GM21786 (cell line): ENCODE measurements around the gene ITGA4.

ENCODE experiments used
- ATAC-seq: cut with Tn5 transposase; IDR thresholded peaks from one replicate; pipeline ENCODE4 v1.9.1; 2021; ENCODE audit not compliant: unreplicated experiment

ITGA4 gene

DNA sequence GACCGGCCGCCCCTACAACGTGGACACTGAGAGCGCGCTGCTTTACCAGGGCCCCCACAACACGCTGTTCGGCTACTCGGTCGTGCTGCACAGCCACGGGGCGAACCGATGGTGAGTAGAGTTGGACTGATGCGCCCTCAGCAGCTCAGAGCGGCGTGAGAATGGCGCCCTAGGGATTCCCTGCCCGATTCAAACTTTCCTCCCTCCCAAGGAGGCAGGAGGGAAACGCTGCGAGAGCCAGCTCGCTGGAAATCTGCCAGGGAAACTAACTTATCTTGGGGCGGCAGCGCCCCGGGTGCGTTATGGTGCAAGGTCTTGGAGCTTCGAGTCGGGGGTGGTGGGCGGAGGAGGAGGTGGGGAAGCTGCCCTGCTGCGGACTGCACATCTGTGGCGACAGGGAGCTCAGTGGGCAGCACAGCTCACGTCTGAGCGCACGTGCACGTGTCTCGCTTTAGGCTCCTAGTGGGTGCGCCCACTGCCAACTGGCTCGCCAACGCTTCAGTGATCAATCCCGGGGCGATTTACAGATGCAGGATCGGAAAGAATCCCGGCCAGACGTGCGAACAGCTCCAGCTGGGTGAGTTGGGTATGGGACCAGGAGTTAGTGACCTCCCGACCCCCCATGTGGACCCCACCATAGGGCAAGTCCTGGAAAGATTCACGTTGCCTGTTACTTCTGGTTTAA, 697 bp downstream of the ITGA4 start:
- ATAC-seq: peak; percentile 17

DNA sequence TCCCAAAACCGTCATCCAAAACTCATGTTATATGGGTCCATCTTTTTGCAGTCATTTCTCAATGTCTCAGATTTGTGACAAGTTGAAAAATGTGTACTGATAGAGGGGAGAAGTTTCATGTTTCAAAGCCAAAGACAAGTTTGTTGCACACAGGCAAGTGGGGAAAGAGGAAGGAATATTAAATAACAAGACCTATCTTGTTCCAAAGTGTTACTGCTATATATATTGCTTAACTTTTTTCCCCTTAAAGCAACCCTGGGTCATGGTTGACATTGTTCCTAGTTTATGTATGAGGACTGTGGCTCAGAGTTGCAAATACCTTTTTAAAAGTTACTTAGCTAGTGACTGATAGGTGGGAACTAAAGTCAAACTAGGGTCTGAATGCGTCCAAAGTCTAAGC, 1.7 kb downstream of the ITGA4 start:
- ATAC-seq: no peak

DNA sequence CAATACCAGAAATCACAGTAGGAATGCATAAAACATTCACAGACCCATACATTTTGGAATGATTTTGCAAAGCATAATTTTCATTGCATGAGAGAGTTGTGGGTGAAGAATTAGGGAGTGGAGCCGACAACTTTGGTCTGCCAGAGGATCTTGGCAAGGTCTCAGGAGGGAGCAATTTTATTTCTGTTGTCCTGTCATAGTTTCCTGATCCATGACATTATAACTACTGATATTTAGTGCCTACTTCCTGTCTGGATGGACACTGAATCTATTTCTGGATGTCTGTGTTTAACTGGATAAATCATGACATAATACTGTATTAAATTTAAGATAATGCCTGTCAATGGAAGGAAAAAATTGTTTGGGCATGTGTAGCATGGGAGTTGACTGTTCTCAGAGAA, 2.4 kb downstream of the ITGA4 start:
- no peak for ATAC-seq

DNA sequence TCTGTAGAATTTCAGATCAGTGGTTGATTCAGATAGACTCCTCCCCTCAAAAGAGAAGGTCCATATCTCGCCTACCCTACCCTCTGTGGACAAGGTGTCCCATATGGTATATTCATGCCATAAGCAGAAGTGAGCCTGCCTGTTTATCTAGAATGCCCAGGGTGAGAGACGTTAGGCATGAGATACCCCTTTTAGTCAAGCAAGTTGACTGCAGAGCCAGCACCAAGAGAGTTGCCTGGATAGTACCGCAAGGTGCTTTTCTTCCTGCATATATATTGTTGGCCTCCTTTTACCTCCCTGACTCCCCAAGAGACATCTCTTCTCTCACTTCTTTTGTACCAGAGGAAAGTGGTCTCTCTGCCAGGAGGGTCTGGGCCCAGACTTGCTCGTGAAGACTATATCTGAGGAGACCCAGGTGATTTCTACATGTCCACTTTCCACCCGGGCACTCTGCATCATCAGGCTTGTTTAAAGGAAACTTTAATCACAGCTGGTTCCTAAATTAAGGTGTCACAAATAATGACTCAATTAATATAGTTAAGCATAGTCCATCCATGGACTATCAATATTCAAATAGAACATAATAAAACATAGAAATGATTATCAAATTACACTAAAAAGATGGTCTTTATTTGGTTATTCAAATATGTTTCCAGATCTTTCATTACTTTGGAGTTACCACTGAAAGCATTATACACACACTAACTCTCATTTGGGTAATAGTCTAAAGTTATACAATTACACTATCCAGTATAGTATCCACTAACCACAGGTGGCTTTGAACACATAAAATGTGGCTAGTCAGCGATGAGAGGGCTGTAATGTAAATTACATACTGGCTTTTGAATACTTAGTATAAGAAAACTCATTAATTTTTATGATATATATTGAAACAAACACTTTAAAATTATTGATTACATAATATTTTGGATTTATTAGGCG, 4.1 kb downstream of the ITGA4 start:
- ATAC-seq: no peak

DNA sequence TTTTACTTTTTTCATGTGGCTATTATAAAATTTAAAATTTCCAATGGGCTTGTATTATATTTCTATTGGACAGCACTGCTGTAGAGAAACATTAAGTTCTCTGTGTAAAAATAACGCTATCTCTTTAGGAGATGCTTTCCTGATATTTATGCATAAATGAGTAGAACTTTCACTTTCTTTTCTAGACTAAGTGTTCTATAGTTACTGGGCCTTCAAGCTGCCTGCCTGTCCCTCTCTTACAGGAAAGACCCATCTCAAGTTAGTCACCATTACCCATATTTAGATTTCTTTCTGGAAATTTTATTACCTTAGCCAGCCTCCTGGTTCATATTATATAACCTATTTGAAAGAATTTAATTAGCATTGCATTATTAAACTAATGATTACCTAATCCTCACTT, 4.8 kb downstream of the ITGA4 start:
- no peak for ATAC-seq

DNA sequence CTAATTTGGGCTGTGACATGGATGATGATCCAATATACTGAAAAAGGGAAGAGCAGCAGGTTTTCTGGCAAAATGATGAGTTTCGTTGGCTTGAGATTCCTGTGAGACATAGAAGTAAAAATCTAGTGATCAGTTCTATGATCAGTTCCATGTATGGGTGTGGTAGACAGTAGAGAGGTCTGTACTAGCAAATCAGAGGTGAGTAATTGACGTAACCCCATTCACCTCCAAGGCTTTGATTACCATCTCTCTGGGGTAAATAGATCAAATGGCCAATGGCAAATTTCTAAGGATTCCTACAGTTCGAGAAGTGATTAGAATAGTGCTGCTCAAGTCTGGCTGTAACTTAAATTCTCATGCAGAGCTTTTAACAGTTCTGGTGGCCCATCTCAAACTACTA, 6.4 kb downstream of the ITGA4 start:
- ATAC-seq: no peak

DNA sequence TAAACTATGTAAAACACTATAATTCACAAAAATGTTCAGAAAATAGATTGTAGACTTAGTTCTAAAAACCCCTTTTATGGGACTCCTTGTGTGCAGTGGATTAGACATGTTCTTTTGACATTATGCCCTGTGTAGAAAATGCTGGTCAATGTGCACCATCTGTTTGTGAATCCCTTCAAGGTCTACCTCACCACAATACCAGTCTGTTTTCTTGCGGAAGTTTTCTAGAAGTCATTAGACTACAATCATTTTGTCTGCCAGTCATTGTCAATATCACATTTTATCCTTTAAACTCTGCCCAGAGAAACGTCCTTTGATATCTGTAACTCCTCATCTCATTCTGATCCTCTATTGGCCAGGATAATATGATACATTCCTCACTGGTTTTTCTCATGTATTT, 7.8 kb downstream of the ITGA4 start:
- ATAC-seq: no peak

DNA sequence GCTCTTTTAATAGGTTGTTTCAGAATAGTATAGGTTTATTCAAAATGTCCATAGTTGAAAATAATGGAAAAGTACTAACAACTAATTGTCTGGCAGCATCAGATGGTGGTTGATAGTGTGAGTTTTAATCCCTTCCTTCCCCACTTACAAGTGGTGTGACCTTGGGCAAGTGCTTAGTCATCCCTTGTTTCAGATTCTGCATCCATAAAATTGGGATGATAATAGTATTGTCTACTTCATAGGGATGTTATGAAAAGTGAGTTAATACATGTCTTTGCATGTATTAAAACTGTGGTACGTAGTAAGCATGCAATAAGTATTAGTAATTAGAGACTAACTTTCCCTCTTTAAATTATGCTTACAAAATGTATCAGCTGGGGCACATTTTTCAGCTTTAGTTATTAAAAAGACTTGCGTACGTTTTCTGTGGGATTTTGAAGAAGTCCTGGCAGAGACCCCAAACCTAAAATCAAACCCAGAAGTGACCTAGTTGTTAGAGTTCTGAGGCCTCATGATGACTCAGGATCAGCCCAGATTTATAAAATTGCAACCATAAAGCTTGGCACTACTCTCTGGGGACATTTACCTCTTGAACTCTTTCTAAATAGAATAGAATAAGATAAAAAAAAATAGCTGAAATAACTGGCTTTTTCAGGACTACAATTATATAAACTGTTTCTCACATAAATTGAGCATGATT, 8.6 kb downstream of the ITGA4 start:
- no peak for ATAC-seq

DNA sequence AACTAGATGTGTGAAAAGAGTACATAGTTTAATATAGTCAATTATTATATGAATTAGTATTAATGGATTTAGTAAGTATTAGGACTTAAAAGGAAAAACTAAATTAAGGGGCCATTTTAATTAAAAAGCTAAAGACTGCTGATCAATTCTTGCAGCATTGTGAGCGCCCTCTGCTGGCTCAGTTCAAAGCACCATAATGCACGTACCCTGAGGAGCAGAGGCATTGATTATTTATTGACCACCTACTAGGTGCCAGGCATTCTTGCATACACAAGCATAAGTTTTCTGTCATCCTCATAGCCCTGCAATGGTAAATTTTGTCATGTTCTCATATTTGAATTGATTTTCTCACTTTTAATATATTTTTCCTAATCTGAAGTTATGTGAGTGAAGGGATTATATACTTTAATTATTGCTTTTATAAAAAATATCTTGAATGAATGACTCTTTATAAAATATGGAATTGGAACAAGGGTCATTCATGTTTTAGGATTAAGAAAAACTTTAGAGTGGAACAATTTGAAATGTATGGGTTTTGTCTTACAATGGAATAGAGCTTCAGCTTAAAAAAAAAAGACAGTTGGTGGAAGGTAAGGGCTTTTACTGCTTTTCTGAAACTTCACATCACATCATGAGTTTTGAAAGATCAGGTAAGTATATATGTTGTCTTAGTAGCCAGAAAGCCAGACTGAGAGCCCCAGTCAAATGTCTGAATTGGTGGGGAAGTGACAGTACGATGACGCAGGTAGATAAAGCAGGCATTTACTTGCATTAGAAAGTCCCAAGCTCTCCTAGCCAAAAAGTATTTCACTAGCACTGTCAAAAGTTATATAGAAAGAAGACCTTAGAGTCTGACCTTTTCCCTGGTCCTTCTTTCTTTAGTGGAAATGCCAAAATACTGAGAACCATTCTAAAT, 9.7 kb downstream of the ITGA4 start:
- ATAC-seq: peak; percentile 45

DNA sequence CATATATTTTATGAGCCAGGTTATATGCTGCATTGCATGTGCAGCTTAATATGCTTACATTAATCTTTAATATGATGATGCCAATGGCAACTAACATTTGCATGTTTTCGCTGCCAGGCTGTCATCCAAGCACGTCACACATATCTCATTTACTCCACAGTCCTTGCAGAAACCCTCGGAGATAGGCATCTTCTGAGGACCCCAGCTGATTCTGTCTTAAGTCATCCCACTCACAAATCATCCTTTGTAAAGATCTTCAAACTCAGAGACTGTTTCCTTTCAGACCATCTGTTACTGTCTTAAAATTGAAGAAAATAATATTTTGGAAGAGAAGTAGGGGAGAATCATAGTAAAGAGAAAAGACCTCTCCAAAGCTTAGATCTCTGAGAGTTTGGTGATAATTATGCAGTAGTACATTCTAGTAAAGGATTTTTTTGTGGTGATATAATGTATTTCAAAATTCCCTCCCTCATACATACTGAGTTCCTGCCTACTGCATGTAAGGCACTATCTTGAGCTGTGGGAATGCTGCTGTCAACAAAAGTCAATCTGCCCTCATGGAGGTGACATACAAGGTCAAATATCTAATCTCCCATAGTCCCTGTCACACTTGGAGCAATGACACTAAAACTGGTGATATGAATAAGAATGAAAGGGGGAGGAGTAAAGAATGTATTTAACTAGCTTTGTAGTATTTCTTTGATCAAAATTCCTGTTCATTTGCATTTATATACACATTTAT, 11.0 kb downstream of the ITGA4 start:
- no peak for ATAC-seq

DNA sequence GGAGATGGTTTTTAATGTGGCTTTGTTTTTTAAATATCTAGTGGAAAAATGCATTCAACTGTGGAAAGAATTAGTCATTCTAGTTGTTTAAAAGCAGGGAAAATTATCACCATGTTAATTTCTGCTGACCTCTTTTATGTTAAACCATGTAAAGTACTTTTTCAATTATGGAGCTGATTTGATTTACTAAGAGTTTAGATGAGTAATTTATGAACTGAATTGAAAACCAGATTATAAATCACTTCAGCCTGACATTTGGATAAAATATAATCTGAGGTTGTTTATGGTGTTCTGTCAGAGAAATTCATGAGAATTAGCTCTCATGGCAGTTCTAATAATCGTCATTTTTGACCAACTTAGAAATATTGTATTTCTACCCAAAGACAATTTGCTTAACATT, 11.6 kb downstream of the ITGA4 start:
- no peak for ATAC-seq

DNA sequence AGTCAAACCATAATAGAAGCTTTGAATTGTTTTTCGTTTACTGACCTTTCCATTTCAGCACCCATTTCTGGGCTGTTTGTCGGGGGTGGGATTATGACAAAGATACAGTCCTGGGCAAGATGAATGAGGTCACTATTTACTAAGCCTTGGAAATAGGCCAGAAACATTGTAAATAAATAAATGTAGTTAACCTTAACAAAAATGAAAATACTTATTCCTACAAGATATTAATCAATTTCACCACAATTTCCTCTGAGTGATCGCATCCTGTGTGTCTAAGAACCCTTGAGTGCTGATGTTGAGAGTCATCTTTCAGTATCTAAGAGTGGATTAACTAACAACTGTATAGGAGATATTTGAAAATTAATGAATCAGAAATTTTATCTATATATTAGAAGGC, 14.0 kb downstream of the ITGA4 start:
- no peak for ATAC-seq

DNA sequence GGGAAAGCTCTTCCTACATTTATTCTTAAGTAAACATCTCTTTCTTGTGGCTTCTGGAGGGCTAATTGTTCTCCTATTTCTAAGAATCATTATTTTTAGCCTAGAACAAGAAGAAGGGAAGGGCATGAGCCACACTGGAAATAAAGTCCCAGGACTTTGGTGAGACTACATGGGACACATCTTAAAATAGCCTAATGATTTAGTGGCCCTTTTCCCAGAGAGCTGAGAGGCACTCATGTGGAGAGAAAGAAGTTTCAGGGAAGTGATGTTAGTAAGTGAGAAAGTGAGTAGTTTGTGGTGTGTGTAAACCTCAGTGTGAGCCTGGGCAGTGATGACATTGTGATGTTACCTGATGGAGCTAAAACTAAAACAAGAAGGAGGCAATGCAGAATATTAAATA, 14.6 kb downstream of the ITGA4 start:
- ATAC-seq: no peak

DNA sequence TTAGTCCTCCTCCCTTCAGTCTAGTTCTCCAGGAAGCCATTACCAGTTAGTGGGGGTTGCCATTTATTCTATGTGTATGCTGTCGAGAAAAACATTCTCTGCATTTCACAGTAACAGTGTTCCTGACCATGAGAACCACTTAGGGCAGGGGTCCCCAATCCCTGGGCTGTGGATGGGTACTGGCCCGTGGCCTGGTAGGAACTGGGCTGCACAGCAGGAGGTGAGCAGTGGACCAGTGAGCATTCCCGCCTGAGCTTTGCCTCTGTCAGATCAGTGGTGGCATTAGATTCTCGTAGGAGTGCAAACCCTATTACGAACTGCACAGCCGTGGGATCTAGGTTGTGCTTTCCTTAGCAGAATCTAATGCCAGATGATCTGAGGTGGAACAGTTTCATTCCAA, 15.8 kb downstream of the ITGA4 start:
- no peak for ATAC-seq

DNA sequence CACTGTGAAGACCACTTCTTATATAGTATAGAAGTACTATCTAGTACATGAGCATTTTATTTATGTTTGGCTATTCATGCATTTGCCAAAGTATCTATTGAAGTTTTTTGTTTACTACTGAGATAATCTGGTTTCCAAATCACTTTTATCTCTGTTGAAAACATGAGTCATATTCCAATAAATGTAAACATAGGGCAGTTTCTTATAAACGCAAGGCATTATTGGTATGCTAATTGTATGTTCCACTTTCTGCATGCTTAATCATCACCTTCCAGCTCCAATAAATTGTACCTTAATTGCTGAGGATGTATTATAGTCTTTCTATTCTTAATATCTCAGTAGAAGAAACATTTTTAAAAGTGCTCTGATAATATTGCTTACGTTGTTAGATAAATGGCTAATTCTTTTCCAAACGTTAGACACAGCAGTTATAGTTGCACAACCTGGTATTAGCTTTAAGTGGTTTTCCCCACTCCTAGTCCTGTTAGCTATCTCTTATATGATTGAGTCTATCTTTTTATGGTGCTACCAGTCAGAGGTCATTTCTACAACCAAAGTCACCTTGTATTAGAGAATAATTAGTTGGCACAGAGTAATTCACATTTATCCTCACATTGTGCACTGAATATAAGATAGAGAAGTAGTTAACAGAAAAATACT, 17.2 kb downstream of the ITGA4 start:
- no peak for ATAC-seq

DNA sequence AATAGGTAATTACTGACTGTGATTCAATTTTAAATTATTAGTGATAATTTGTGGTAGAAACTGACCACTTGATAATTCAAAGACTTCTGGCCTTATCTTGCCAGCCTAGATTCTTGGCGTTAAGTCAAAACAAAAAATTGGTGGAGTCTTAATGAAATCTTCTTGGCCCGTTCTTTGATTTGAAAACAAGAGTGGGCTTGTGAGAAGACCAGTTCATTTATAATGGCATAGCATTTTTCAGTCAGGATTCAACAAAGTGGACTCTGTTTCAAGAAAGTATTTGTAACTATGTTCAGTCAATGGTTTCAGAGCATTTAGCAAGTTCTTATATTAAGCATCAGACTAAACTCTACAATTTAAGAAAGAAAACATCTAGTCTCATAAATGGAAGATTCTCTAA, 26.0 kb downstream of the ITGA4 start:
- no peak for ATAC-seq

DNA sequence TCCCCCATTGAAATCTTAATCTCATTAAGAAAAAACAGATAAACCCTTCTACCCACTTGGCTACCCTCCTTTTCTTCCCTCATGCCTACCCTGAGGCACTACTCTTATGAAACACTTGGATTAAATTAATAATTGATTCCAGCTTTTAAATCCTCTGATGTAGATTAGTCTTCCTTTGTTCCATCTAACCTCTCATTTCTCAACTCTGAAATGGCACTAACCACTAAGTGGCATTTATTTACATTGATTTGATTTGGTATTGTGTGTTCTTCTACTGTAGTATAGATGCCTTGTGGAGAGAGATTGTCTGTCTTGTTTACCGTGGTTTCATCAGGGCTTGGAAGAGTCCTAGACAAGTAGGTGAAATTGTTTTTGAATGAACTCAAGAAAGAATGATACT, 26.7 kb downstream of the ITGA4 start:
- ATAC-seq: no peak

DNA sequence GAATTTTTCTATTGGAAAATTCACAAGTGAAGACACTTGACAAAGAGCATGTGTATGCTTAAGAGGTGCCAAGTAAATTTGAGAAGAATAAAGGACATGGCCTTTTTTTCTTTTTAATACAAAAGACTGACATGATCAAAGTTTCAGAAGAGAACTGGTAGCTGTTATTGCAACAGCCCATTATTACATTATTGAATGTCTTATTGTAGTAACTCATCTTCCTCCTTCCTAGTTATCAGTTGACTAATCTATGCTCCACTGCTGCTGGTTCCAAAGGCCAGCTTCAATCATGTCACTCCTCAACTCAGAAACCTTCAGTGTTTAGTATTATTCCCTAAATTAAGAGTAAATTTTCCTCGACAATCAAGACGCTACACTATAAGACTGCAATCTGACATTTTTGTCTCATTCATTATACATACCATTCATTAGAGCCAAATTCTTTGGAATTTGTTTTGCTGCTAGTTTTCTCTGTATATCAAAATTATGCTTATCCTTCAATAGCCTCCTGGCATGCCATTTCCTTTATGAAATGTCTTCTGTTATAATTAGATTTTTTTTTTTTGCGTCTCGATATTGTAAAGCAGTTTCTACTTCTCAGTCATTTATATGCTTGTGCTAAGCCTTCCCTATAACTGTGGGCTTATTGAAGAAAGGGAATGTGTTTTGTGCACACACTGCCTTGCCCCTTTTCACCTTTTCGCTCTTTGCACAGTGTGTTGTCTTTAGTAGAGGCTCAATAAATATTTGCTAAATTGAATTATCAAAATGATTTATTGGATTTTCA, 27.9 kb downstream of the ITGA4 start:
- no peak for ATAC-seq

DNA sequence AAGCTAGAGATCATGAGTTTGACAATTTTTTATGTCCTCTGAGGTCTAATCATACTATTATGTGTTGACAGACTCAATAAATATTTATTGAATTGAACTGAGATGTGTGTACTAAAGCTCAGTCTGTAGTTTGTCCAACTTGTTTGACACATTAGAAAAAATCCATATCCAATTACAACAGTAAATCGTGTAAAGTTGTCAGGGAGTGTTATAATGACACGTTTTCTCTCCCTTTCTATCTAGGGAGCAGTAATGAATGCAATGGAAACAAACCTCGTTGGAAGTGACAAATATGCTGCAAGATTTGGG, 28.4 kb downstream of the ITGA4 start:
- no peak for ATAC-seq
